Measurements from ENCODE around the gene C11orf97.

The C11orf97 gene

GRCh38 chr11:94513091-94513490 is 830 bp downstream of the C11orf97 start:
- no peak for DNase-seq
- Histone ChIP-seq H3K4me3 (ENCODE audit: low read depth in 1 of 2, low read length in 2 of 2) (no peak overlapping the region), H3K27me3 (ENCODE audit: insufficient read depth, low read length, poor library complexity) (peaks cover 22% of the 10 kb centered on the region), H3K9me3 (ENCODE audit: insufficient read depth, low read length, severe bottlenecking) (no peaks in the 10 kb centered on the region), H3K79me2 (ENCODE audit: insufficient read depth, low read length) (no peaks in the 10 kb centered on the region), H3K9ac (ENCODE audit: low read depth, low read length) (no peak overlapping the region), H3K4me1 (ENCODE audit: insufficient read depth, low read length) (peaks cover 10% of the 10 kb centered on the region), H3K4me2 (ENCODE audit: insufficient read depth, low read length) (no peak overlapping the region), H4K20me1 (ENCODE audit: insufficient read depth, low read length) (no peaks in the 10 kb centered on the region), H3K36me3 (ENCODE audit: insufficient read depth, low read length) (no peaks in the 10 kb centered on the region), H2AFZ (ENCODE audit: low read depth, low read length) (no peak overlapping the region), H3K27ac (ENCODE audit: low read length) (no peak overlapping the region)
- ATAC-seq (ENCODE audit: insufficient read depth, low read depth): no peak
- no peak for TF ChIP-seq EZH2 (IDR thresholded peaks at IDR 0.05; ENCODE audit: borderline replicate concordance, low read depth, low read length, severe bottlenecking)

- no peaks in the 10 kb centered on the region for H4K20me1 ChIP-seq (ENCODE audit: insufficient read depth, low read length)
- H2AFZ ChIP-seq (ENCODE audit: low read depth, low read length): no peak overlapping the region
- H3K27ac ChIP-seq (ENCODE audit: low read length): no peak overlapping the region
- H3K79me2 ChIP-seq (ENCODE audit: insufficient read depth, low read length): no peaks in the 10 kb centered on the region
- H3K36me3 ChIP-seq (ENCODE audit: insufficient read depth, low read length): no peaks in the 10 kb centered on the region
- TF ChIP-seq CTCF (IDR thresholded peaks at IDR 0.05; ENCODE audit: borderline replicate concordance, extremely low read depth, low read length, poor library complexity, severe bottlenecking): no peak
- no peak for TF ChIP-seq EZH2 (IDR thresholded peaks at IDR 0.05; ENCODE audit: borderline replicate concordance, low read depth, low read length, severe bottlenecking)
- no peak overlapping the region for H3K4me2 ChIP-seq (ENCODE audit: insufficient read depth, low read length)
- peaks cover 22% of the 10 kb centered on the region for H3K27me3 ChIP-seq (ENCODE audit: insufficient read depth, low read length, poor library complexity)
- H3K9me3 ChIP-seq (ENCODE audit: insufficient read depth, low read length, severe bottlenecking): no peaks in the 10 kb centered on the region
- peaks cover 10% of the 10 kb centered on the region for H3K4me1 ChIP-seq (ENCODE audit: insufficient read depth, low read length)
- no peak for DNase-seq
- H3K9ac ChIP-seq (ENCODE audit: low read depth, low read length): no peak overlapping the region
- H3K4me3 ChIP-seq (ENCODE audit: low read depth in 1 of 2, low read length in 2 of 2): no peak overlapping the region
- ATAC-seq (ENCODE audit: insufficient read depth, low read depth): no peak
Measured at GRCh38 chr11:94515398-94515797, 3.1 kb downstream of the C11orf97 start.

GRCh38 chr11:94516725-94517124 is 4.5 kb downstream of the C11orf97 start:
- H3K27ac ChIP-seq (ENCODE audit: low read length): no peak overlapping the region
- peaks cover 22% of the 10 kb centered on the region for H3K27me3 ChIP-seq (ENCODE audit: insufficient read depth, low read length, poor library complexity)
- H3K4me2 ChIP-seq (ENCODE audit: insufficient read depth, low read length): no peak overlapping the region
- peaks cover 10% of the 10 kb centered on the region for H3K4me1 ChIP-seq (ENCODE audit: insufficient read depth, low read length)
- no peaks in the 10 kb centered on the region for H3K9me3 ChIP-seq (ENCODE audit: insufficient read depth, low read length, severe bottlenecking)
- H4K20me1 ChIP-seq (ENCODE audit: insufficient read depth, low read length): no peaks in the 10 kb centered on the region
- DNase-seq: no peak
- no peak overlapping the region for H2AFZ ChIP-seq (ENCODE audit: low read depth, low read length)
- ATAC-seq (ENCODE audit: insufficient read depth, low read depth): no peak
- H3K9ac ChIP-seq (ENCODE audit: low read depth, low read length): no peak overlapping the region
- H3K79me2 ChIP-seq (ENCODE audit: insufficient read depth, low read length): no peaks in the 10 kb centered on the region
- TF ChIP-seq CTCF (IDR thresholded peaks at IDR 0.05; ENCODE audit: borderline replicate concordance, extremely low read depth, low read length, poor library complexity, severe bottlenecking) (no peak), EZH2 (IDR thresholded peaks at IDR 0.05; ENCODE audit: borderline replicate concordance, low read depth, low read length, severe bottlenecking) (no peak)
- no peak overlapping the region for H3K4me3 ChIP-seq (ENCODE audit: low read depth in 1 of 2, low read length in 2 of 2)
- H3K36me3 ChIP-seq (ENCODE audit: insufficient read depth, low read length): no peaks in the 10 kb centered on the region

GRCh38 chr11:94518300-94518699 is 6.0 kb downstream of the C11orf97 start:
- no peaks in the 10 kb centered on the region for H4K20me1 ChIP-seq (ENCODE audit: insufficient read depth, low read length)
- no peak overlapping the region for H3K9ac ChIP-seq (ENCODE audit: low read depth, low read length)
- peaks cover 6% of the 10 kb centered on the region for H3K27me3 ChIP-seq (ENCODE audit: insufficient read depth, low read length, poor library complexity)
- H3K4me3 ChIP-seq (ENCODE audit: low read depth in 1 of 2, low read length in 2 of 2): no peak overlapping the region
- H2AFZ ChIP-seq (ENCODE audit: low read depth, low read length): no peak overlapping the region
- H3K9me3 ChIP-seq (ENCODE audit: insufficient read depth, low read length, severe bottlenecking): no peaks in the 10 kb centered on the region
- H3K4me1 ChIP-seq (ENCODE audit: insufficient read depth, low read length): no peaks in the 10 kb centered on the region
- H3K4me2 ChIP-seq (ENCODE audit: insufficient read depth, low read length): no peak overlapping the region
- H3K36me3 ChIP-seq (ENCODE audit: insufficient read depth, low read length): no peaks in the 10 kb centered on the region
- TF ChIP-seq CTCF (IDR thresholded peaks at IDR 0.05; ENCODE audit: borderline replicate concordance, extremely low read depth, low read length, poor library complexity, severe bottlenecking): no peak
- TF ChIP-seq EZH2 (IDR thresholded peaks at IDR 0.05; ENCODE audit: borderline replicate concordance, low read depth, low read length, severe bottlenecking): no peak
- ATAC-seq (ENCODE audit: insufficient read depth, low read depth) (no peak), DNase-seq (no peak)
- H3K27ac ChIP-seq (ENCODE audit: low read length): no peak overlapping the region
- H3K79me2 ChIP-seq (ENCODE audit: insufficient read depth, low read length): no peaks in the 10 kb centered on the region
